HCT116 (cell line): ENCODE measurements around the gene AGMAT. TPM values are rescaled to one million over a fixed set of nuclear protein-coding genes. Genes with fewer than 3 reads are reported as not detected.

Experiments
- ATAC-seq: fragments of 200-7000 bp; cut with Tn5 transposase; 2 replicates; pipeline ENCODE4 v1.9.1; 2020; ENCODE audit warnings: mild to moderate bottlenecking, moderate library complexity
- BruUV-seq: library from RNA; stranded (reverse); fragments of 400-500 nt; replicated peaks from 2 replicates; lab custom pipeline; 2021; lab: Mats Ljungman, UMichigan
- CTCF ChIA-PET: fragments of 300-600 bp; sonication (Branson Sonifier 250); formaldehyde crosslinking; loops from one replicate; lab custom pipeline; 2021; ENCODE audit warnings: antibody characterized with exemption; lab: Charles Lee
- POLR2A ChIA-PET: fragments of 300-600, 350-600 bp; sonication (Branson Sonifier 250); formaldehyde crosslinking; loops from one replicate; lab custom pipeline; 2021; ENCODE audit warnings: antibody characterized with exemption; lab: Charles Lee
- RAD21 ChIA-PET, 2 experiments: fragments of 300-600 bp; sonication (Branson Sonifier 250); formaldehyde crosslinking; loops; one replicate each; lab custom pipeline; 2023; ENCODE audit warnings: low total read pairs in 2 of 2; ENCODE audit not compliant: uncharacterized antibody in 2 of 2, unreplicated experiment in 2 of 2, low non-redundant PET in 1 of 2; lab: Charles Lee
- DNase-seq: peaks from one replicate; pipeline ENCODE4 v3.0.0-alpha.2; 2010; ENCODE audit warnings: low read depth, low spot score
- H2AFZ ChIP-seq: fragments of 200-600 bp; shearing (Covaris generic), sonication (generic); 2 replicates; pipeline ENCODE4 v1.6.1; 2017; ENCODE audit warnings: low read depth, mixed run types, mixed read lengths, antibody characterized with exemption, low read length; ENCODE audit not compliant: poor library complexity, severe bottlenecking
- H3K27ac ChIP-seq: 2 replicates; pipeline ENCODE4 v1.5.1; 2012; ENCODE audit warnings: low read depth, low read length
- H3K27me3 ChIP-seq: fragments of 200-600 bp; sonication (generic); 2 replicates; pipeline ENCODE4 v1.6.1; 2016; ENCODE audit warnings: mixed run types, low read length, mixed read lengths; ENCODE audit not compliant: insufficient read depth
- H3K36me3 ChIP-seq, 2 experiments: fragments of 200-500 bp in 1 of 2; fragments of 200-600 bp in 1 of 2; sonication (Bioruptor generic) in 1 of 2; sonication (generic) in 1 of 2; 2 replicates each; pipeline versions ENCODE4 v1.5.1 to v1.6.1; 2014 to 2016; ENCODE audit warnings: low read length in 2 of 2, inconsistent platforms in 1 of 2, mixed read lengths in 1 of 2, mixed run types in 1 of 2; ENCODE audit not compliant: insufficient read depth in 2 of 2, control insufficient read depth in 1 of 2
- H3K4me1 ChIP-seq, 2 experiments: fragments of 200-600 bp in 1 of 2; sonication (generic) in 1 of 2; 2 replicates each; pipeline versions ENCODE4 v1.5.1 to v1.6.1; 2012 to 2017; ENCODE audit warnings: low read length in 2 of 2, inconsistent platforms in 1 of 2, mild to moderate bottlenecking in 1 of 2, mixed read lengths in 1 of 2, mixed run types in 1 of 2, moderate library complexity in 1 of 2; ENCODE audit not compliant: insufficient read depth in 2 of 2, control insufficient read depth in 1 of 2
- H3K4me2 ChIP-seq: fragments of 200-600 bp; sonication (generic); 2 replicates; pipeline ENCODE4 v1.6.1; 2017; ENCODE audit warnings: mixed run types, low read length, mixed read lengths
- H3K4me3 ChIP-seq, 2 experiments: fragments of 200-600 bp in 1 of 2; sonication (generic) in 1 of 2; replicated peaks in 1 of 2; 2 replicates each; pipeline ENCODE4 v1.5.1; 2011 to 2016; ENCODE audit warnings: low read length in 2 of 2, control low read depth in 1 of 2, low read depth in 1 of 2, mild to moderate bottlenecking in 1 of 2, mixed read lengths in 1 of 2, mixed run types in 1 of 2
- H3K79me2 ChIP-seq: fragments of 200-600 bp; sonication (generic); 2 replicates; pipeline ENCODE4 v1.6.1; 2017; ENCODE audit warnings: mild to moderate bottlenecking, mixed run types, low read length, moderate library complexity, mixed read lengths; ENCODE audit not compliant: insufficient read depth
- H3K9ac ChIP-seq: fragments of 200-600 bp; sonication (generic); 2 replicates; pipeline ENCODE4 v1.6.1; 2016; ENCODE audit warnings: low read length, mixed read lengths
- H3K9me2 ChIP-seq: fragments of 200-600 bp; sonication (generic), shearing (Covaris generic); 2 replicates; pipeline ENCODE4 v1.6.1; 2017; ENCODE audit warnings: mixed run types, mild to moderate bottlenecking, moderate library complexity; ENCODE audit not compliant: insufficient read depth
- H3K9me3 ChIP-seq, 2 experiments: fragments of 200-500 bp in 1 of 2; fragments of 200-600 bp in 1 of 2; sonication (Bioruptor generic) in 1 of 2; sonication (generic) in 1 of 2; 2 replicates each; pipeline ENCODE4 v1.6.1; 2014 to 2017; ENCODE audit warnings: low read length in 2 of 2, mixed read lengths in 2 of 2, inconsistent platforms in 1 of 2, low read depth in 1 of 2, mild to moderate bottlenecking in 1 of 2, mixed run types in 1 of 2, moderate library complexity in 1 of 2; ENCODE audit not compliant: control insufficient read depth in 1 of 2, insufficient read depth in 1 of 2
- H4K20me1 ChIP-seq: fragments of 200-600 bp; sonication (generic), shearing (Covaris generic); 2 replicates; pipeline ENCODE4 v1.6.1; 2017; ENCODE audit warnings: mixed run types, mild to moderate bottlenecking, moderate library complexity; ENCODE audit not compliant: insufficient read depth
- CBX3 ChIP-seq: IDR thresholded peaks from 2 replicates; pipeline ENCODE4 v1.6.1; 2012; ENCODE audit warnings: low read depth
- POLR2A ChIP-seq: IDR thresholded peaks from 2 replicates; pipeline ENCODE4 v1.7.0; 2011; ENCODE audit warnings: borderline replicate concordance; ENCODE audit not compliant: insufficient read depth, insufficient read length; ENCODE audit errors: extremely low read depth
- ZNF274 ChIP-seq: fragments of 200-500 bp; sonication (Bioruptor generic); IDR thresholded peaks from 2 replicates; pipeline ENCODE4 v1.6.1; 2014; ENCODE audit warnings: mild to moderate bottlenecking, low read depth, low read length, inconsistent platforms
- intact Hi-C: fragments of 100-400 bp; cut with micrococcal nuclease; formaldehyde crosslinking; loops from 2 replicates; pipeline ENCODE4 v1.10.0; 2022
- total RNA-seq: library from RNA; stranded (reverse); gene quantifications from one replicate; pipeline ENCODE4 v1.2.1, GENCODE V29; 2021; ENCODE audit not compliant: unreplicated experiment
- TF ChIP-seq, protein P1 (sequence below): IDR thresholded peaks from 2 replicates; pipeline ENCODE4 v1.6.1; 2012; ENCODE audit warnings: low read depth

AGMAT gene
- total RNA-seq, 1 experiment from 2014 or later, result not detected

DNA sequence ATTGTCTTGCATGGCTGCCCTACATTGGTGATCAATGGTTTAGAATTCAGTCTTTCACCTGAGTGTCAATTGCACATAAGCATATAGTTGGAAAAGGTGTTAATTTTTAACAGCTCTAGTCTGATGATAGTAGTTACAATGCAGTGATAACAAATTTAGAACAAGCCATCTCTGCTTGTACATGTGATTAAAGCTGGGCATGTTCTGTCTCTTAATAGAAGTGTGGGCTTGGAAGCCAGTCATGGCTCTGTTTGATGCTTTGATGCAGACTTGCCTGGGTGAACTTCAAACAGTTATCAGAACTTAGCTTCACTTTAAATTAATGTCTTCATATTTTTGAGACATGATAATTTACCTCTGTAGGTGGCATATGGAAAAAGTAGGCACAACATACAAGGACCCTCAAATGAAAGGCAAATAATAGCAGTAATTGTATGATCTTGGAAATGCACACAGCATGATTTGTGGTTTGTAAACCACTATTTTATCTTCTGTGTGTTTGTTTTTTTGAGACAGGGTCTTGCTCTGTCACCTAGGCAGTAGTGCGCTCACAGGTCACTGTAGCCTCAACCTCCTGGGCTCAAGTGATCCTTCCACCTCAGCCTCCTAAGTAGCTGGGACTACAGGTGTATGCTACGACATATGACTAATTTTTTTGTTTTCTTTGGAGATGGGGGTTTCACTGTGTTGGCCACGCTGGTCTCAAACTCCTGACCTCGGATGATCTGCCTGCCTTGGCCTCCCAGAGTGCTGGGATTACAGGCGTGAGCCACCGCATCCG, 36.2 kb upstream of the AGMAT start:
- ChIA-PET RAD21 (no interaction called here), POLR2A (no interaction called here)
- no TSS peak for BruUV-seq

More for the DNA sequence above, 36.2 kb upstream of the AGMAT start:
- H3K4me2 ChIP-seq, result no peak overlapping the region
- H3K9ac ChIP-seq, result no peak overlapping the region
- ATAC-seq (no peak), DNase-seq (no peak)
- H3K4me1 ChIP-seq, result peaks cover 8 to 33% of the 10 kb centered on the region in 2 experiments
- no peak overlapping the region for H2AFZ ChIP-seq
- H3K9me3 ChIP-seq, result no peaks in the 10 kb centered on the region
- H3K4me3 ChIP-seq, result no peak overlapping the region
- TF ChIP-seq, protein P1, sequence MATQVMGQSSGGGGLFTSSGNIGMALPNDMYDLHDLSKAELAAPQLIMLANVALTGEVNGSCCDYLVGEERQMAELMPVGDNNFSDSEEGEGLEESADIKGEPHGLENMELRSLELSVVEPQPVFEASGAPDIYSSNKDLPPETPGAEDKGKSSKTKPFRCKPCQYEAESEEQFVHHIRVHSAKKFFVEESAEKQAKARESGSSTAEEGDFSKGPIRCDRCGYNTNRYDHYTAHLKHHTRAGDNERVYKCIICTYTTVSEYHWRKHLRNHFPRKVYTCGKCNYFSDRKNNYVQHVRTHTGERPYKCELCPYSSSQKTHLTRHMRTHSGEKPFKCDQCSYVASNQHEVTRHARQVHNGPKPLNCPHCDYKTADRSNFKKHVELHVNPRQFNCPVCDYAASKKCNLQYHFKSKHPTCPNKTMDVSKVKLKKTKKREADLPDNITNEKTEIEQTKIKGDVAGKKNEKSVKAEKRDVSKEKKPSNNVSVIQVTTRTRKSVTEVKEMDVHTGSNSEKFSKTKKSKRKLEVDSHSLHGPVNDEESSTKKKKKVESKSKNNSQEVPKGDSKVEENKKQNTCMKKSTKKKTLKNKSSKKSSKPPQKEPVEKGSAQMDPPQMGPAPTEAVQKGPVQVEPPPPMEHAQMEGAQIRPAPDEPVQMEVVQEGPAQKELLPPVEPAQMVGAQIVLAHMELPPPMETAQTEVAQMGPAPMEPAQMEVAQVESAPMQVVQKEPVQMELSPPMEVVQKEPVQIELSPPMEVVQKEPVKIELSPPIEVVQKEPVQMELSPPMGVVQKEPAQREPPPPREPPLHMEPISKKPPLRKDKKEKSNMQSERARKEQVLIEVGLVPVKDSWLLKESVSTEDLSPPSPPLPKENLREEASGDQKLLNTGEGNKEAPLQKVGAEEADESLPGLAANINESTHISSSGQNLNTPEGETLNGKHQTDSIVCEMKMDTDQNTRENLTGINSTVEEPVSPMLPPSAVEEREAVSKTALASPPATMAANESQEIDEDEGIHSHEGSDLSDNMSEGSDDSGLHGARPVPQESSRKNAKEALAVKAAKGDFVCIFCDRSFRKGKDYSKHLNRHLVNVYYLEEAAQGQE, result no peak
- no peak for TF ChIP-seq POLR2A
- no peak for TF ChIP-seq ZNF274
- no peak for TF ChIP-seq CBX3
- H4K20me1 ChIP-seq, result peaks cover 8% of the 10 kb centered on the region; the same call in 1 of the 2 replicates
- H3K27me3 ChIP-seq, result no peaks in the 10 kb centered on the region
- H3K9me2 ChIP-seq, result no peaks in the 10 kb centered on the region
- no peak overlapping the region for H3K27ac ChIP-seq
- peaks cover 0 to 13% of the 10 kb centered on the region in 2 experiments; a peak in 1 of 4 replicates for H3K36me3 ChIP-seq
- intact Hi-C loops, result no loop called here
- H3K79me2 ChIP-seq, result peaks cover 87% of the 10 kb centered on the region
- CTCF ChIA-PET, result no interaction called here
